PFSK-1 (cell line): Measurements from ENCODE around the gene VRK3.

Source experiments
- FOXP2 ChIP-seq: optimal IDR thresholded peaks from 2 replicates; pipeline ENCODE3; 2011; ENCODE audit warnings: borderline replicate concordance, control low read depth, inconsistent platforms; ENCODE audit not compliant: insufficient read depth; ENCODE audit errors: extremely low read length, extremely low read depth
- POLR2AphosphoS5 ChIP-seq: IDR thresholded peaks from 2 replicates; pipeline ENCODE4 v1.6.1; 2012; ENCODE audit warnings: low read depth, mild to moderate bottlenecking, control low read depth, low read length, moderate library complexity
- SIN3A ChIP-seq: IDR thresholded peaks from 2 replicates; pipeline ENCODE4 v1.6.1; 2012; ENCODE audit warnings: mild to moderate bottlenecking, low read length, moderate library complexity, borderline replicate concordance; ENCODE audit not compliant: insufficient read depth
- TAF1 ChIP-seq: IDR thresholded peaks from 2 replicates; pipeline ENCODE4 v1.6.1; 2012; ENCODE audit warnings: low read length, control low read depth, borderline replicate concordance; ENCODE audit not compliant: insufficient read depth
- TF ChIP-seq, protein P1 (sequence below), 2 experiments: IDR thresholded peaks; 2 replicates each; pipeline versions ENCODE4 v1.6.1 to v1.8.0; 2011 to 2012; ENCODE audit warnings: low read depth in 2 of 2, low read length in 2 of 2, control low read depth in 1 of 2, inconsistent platforms in 1 of 2, mild to moderate bottlenecking in 1 of 2, moderate library complexity in 1 of 2; ENCODE audit not compliant: insufficient read depth in 1 of 2

DNA sequence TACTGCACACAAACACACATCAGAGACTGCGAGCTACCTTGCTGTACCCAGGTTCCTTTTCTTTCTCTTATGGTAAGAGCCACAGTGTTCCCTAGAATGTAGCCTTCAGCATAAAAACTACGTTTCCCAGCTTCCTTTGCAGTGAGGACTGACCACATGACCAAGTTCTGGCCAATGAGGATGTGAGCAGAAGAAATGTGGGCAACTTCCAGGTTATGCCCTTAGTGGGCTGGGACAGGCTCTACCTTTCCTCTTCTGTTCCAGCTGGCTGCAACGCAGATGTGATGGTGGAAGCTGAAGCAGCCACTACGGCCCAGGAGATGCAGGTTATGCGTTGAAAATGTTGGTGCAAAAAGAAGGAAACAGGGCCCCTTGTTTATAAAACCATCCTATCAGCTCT is 27.5 kb downstream of the VRK3 start:
- no peak for TF ChIP-seq SIN3A
- TF ChIP-seq POLR2AphosphoS5 = no peak
- no peak for TF ChIP-seq TAF1
- TF ChIP-seq, protein P1, sequence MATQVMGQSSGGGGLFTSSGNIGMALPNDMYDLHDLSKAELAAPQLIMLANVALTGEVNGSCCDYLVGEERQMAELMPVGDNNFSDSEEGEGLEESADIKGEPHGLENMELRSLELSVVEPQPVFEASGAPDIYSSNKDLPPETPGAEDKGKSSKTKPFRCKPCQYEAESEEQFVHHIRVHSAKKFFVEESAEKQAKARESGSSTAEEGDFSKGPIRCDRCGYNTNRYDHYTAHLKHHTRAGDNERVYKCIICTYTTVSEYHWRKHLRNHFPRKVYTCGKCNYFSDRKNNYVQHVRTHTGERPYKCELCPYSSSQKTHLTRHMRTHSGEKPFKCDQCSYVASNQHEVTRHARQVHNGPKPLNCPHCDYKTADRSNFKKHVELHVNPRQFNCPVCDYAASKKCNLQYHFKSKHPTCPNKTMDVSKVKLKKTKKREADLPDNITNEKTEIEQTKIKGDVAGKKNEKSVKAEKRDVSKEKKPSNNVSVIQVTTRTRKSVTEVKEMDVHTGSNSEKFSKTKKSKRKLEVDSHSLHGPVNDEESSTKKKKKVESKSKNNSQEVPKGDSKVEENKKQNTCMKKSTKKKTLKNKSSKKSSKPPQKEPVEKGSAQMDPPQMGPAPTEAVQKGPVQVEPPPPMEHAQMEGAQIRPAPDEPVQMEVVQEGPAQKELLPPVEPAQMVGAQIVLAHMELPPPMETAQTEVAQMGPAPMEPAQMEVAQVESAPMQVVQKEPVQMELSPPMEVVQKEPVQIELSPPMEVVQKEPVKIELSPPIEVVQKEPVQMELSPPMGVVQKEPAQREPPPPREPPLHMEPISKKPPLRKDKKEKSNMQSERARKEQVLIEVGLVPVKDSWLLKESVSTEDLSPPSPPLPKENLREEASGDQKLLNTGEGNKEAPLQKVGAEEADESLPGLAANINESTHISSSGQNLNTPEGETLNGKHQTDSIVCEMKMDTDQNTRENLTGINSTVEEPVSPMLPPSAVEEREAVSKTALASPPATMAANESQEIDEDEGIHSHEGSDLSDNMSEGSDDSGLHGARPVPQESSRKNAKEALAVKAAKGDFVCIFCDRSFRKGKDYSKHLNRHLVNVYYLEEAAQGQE (IDR thresholded peaks at IDR 0.05; ENCODE audit: insufficient read depth in 1 of 2, low read depth in 2 of 2, low read length in 2 of 2) = no peak
- no peak for TF ChIP-seq FOXP2
